Fibroblast of skin of abdomen (primary cell): ENCODE results near the gene HSPA12B.
A peak's percentile ranks its signal among the peaks of the same experiment; 100 is the strongest.

Experiments used
- DNase-seq: peaks from one replicate; pipeline ENCODE4 v3.0.0-alpha.2; 2013

HSPA12B gene

DNA sequence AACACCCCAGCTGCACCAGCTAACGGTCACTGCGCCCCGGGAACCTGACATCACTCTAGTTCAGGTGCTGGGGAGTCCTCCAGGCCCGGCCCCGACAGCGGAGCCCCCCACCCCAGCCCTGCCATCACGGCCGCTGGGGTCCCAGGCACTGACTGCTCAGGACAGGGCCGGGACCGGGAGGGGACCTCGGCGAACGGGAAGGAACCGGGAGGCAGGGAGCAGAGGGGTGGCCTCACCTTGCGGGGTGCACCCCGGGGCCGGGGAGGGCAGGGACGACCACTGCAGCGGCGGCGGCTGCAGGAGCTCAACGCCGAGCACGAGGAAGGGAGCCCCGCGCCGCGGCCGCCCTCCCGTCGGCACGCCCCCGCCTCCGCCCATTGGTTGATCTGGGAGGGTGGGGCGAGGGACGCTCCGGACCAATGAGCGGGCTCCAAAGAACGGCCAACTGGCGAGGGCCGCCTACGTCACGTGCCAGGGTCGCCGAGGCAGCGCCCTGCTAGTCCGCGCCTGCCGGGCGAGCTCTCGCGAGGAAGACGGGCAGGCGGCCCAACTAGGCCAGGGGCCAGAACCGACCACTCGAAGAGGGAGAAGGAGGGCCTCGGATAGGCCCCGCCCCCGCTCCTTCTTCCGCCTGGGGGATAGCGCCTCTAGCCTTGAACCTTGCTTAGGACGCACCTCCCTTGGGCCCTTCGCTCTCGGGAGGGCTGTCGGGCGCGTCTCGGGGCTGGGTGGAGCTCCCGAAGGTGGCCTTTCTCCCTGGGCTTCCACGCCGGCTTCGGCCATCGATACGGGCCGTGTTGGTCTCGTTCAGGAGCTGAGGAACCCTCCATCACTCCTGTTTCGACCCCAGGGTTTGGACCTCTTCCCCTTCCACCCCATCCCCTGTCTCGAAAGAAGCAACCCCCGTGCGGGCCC is 35.2 kb downstream of the HSPA12B start, which contains the start of gene ADISSP:
Gene ADISSP (minus strand): TSS at position 327 of the 915 bp plus-strand sequence. CDS start 7,653 bp downstream, outside the sequence.
- peak; percentile 99 for DNase-seq

DNA sequence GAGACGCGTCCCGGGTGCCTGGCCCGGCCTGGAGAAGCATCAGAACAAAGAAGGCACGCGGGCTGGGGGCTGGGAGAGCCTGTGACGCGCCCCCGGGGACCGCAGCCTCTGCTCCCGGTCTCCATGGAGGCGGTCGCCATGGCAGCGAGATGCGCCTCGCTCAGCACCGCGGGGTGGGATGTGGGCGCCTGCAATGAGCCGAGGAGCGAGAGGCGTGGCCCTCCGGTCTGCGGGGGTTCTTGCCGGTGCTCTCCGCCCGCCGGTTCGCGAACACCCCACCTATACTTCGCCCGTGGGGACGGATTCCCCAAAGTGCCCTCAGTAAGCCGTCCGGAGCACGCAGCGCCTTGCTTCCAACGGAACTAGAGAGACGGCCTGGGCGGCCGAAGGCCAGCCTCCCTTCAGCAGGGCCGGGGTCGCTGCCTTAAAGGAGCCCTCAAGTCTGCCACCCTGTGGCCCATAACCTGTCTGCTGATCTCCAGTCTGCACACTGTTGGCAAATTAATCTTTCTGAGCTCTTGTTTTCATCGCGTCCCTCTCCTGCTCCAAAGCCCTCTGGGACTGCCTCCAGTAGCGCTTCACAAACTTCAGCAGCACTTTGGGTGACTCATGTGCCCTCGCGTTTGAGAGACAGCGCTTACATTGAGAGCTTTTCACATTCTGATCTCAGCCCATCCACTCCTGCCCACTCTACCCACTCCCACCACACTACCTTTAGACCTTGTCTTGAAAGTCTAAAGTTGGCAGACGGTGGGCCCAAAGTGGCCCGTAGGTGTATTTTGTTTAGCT is 36.1 kb downstream of the HSPA12B start:
- DNase-seq = peak; percentile 87

GRCh38 chr20:3771552-3772058 is 39.1 kb downstream of the HSPA12B start:
- no peak for DNase-seq

GRCh38 chr20:3775457-3776108 is 43.1 kb downstream of the HSPA12B start:
- DNase-seq = no peak

DNA sequence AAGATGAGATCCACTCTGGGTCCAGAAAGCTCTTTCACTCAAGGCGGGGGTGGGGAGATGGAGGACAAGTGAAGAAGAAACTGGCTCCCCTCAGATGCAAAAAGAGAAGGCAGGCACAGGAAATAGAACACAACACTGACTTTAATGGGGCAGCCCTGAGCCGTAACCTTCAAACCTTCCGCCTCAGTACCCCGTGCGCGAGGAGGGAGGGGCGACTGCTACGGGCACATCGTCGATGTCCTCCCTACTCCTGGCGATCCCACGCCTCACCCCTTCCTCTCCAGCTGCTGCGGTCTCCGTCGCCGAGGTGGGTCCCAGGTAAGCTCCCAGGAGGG is 44.9 kb downstream of the HSPA12B start:
- no peak for DNase-seq

GRCh38 chr20:3777716-3778629 is 45.5 kb downstream of the HSPA12B start:
- DNase-seq = peak; percentile 28

DNA sequence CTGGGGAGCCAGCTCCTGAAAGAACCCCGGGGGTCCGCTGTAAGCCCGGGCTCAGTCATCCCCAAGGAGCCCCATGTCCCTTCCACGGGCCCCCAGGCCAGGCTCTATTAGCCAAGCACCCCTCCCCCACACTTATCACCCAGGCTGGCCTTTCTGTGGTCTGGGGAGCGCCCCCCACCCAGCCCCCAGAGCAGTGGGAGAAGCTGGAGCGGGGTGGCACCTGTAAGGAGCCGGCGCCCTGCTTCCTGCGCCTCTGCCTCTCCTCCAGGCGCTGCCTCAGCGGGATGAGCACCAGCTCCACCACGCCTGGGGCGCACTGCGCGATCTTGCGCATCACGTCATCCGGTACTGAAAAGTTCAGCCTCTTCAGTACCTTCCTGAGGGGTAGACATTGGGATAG is 46.5 kb downstream of the HSPA12B start:
- DNase-seq = no peak

DNA sequence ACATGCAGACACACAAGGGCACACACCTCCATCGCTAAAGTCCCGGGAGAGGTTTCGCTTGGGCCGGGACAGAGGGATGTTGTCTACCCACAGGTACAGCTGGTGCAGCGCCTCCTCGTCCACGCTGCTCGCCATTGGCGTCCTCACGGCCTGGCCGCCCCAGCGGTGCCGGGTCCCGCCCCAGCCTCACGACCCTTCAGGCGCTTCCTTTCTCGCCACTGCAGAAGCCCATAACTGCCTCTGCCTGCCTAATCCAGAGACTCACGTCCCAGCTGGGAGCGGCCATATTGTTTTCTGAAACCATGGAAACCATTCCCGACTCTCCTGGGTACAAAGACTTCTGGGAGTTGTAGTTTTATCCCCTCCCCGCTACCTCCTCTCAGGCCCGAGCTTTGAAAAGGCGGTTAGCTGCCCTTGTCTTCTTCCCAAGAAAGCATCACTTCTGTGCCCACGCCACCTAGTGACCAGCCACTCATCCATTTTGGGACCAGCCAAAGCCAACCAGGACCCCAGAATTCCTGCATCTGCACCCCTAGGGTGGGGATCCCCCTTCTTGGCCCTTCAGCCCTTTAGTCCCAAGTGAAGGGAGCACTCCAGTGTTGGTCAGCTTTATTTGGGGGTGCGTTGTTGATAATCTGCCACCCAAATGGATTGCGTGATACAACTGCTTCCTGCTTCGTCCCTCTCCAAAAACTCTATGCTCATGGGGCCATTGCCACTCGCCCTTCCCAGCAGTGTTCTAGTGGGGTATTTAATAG is 48.8 kb downstream of the HSPA12B start, which contains the start of gene SPEF1:
Gene SPEF1 (minus strand): TSS at position 296 of the 758 bp plus-strand sequence. CDS start 161 bp downstream, at position 135.
- peak; percentile 93 for DNase-seq

DNA sequence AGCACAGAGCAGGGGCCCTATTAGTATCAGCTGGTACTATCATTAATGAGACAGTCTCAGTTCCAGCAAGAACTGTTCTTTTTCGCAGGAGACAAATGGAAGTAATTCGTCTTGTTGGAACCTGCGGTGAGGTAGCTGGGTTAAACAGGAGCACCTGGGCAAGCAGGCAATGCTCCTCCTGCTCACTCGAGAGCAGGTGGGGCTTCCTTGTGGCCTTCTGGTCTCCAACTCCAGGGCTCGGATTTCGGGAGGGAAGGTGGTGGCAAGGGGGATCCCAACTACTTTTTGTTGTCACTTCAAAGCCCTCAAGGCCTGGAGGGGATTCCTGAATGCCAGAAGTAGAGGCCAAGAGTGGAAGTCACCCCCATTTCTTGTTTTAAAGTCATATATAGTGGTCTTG is 50.1 kb downstream of the HSPA12B start:
- DNase-seq = no peak

GRCh38 chr20:3783068-3783489 is 50.6 kb downstream of the HSPA12B start:
- DNase-seq = no peak

DNA sequence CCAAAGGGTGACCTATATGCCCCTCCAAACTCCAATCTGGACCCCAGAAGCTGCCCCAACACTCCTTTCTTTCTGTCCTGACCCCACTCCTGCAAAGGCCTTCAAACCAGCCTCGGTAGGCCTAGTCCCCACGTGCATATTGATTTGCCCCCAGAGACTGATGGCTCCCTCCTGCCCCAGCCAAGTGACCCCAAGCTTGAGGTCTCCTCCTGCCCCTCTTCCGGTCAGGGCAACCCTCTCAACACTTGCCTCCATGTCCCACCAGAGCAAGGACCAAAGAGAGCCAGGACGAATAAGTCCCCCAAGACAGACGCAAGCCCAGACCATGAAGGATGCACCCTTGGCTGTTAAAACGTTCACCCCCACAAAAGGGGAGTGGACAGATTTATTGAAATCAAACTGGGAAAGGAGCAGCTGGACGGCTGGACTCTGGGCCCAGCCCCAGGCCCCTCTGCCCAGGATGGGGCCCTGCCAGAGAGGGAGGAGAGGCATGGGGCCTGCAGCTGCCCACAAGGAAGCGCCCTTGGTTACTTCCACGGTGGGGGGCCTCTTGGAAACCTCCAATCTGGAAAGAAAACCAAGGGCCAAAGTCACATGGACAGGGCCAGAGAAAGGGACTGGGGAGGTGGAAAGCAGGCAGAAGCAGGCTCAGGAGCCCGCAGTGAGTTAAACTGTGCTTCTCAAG is 51.2 kb downstream of the HSPA12B start:
- no peak for DNase-seq

- no peak for DNase-seq
These were observed 51.9 kb downstream of the HSPA12B start for GRCh38 chr20:3784216-3784853.

DNA sequence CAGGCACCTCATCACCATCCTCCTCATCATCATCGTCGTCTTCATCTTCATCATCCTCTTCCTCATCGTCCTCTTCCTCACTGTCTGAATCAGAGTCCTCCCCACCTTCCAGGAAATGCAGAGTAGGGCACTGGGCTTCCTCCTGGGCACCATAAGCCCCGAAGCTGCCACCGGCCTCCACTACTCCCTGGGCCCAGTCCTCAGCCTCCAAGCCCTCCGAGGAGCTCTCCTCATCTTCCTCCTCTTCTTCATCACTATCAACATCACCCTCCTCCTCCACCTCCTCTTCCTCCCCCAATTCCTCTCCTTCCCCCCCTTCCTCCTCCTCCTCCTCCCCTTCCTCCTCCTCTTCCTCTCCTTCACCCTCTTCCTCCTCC is 52.4 kb downstream of the HSPA12B start:
- DNase-seq = no peak

GRCh38 chr20:3785240-3786125 is 53.0 kb downstream of the HSPA12B start:
- no peak for DNase-seq

DNA sequence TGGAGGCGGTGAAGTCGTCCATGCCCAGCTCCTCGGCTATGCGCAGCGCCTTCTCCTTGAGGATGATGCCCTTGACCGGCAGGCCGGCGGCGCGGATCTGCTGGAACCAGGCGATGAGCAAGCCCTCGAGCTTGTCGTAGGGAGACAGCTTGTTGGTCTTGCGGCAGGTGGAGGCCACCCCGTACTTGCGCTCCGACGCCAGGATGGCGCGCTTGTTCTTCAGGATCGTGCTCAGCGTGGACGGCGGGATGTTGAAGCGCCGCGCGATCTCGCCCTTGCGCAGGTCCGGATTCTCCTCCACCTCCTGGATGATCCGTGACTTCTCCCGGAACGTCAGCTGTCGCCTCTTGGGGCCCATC is 53.6 kb downstream of the HSPA12B start:
- peak; percentile 58 for DNase-seq

- DNase-seq = peak; percentile 85
These were observed 54.3 kb downstream of the HSPA12B start, which contains the start of gene CENPB for GRCh38 chr20:3786665-3787323. Gene CENPB (minus strand): TSS chr20:3786740. CDS start chr20:3786483, 257 bp downstream.

GRCh38 chr20:3787324-3788014 is 55.0 kb downstream of the HSPA12B start:
- peak; percentile 51 for DNase-seq
